H1 (cell line): ENCODE data around the gene ZNF462. TPM values are rescaled to one million over a fixed set of nuclear protein-coding genes. Genes with fewer than 3 reads are reported as not detected.

Experiments used
- GABPA ChIP-seq: IDR thresholded peaks from 2 replicates; pipeline ENCODE4 v1.6.1; 2011; ENCODE audit warnings: mild to moderate bottlenecking, low read length, moderate library complexity, borderline replicate concordance; ENCODE audit not compliant: insufficient read depth
- NRF1 ChIP-seq: IDR thresholded peaks from 2 replicates; pipeline ENCODE4 v1.6.1; 2011; ENCODE audit warnings: mild to moderate bottlenecking, low read depth, low read length, improper control_type of control experiment
- polyA plus RNA-seq, 7 experiments: library from polyadenylated mRNA; depleted of rRNA in 3 of 7; stranded (reverse) in 5 of 7; unstranded in 2 of 7; fragments of >200 nt in 5 of 7; fragments of 200-250 nt in 2 of 7; gene quantifications; 1 replicate in 5 of 7; 2 replicates in 1 of 7; 4 replicates in 1 of 7; pipeline versions ENCODE4 v1.2.1 to v1.2.3, GENCODE V29; 2011 to 2013; ENCODE audit warnings: missing spikeins in 2 of 7, mixed read lengths in 2 of 7
- total RNA-seq: library from RNA; stranded (reverse); fragmentation: NEBNext Ultra II Directional; extraction: Animal tissue kit (Norgen Biotek cat#: 25700); gene quantifications from 2 replicates; pipeline ENCODE4 v1.2.1, GENCODE V29; 2021

ZNF462 gene
- total and polyA plus RNA-seq, 2 of the 8 experiments (the other 6 are each of a cell fraction or from before 2014, with no cell fraction given): 30.0 to 163 TPM

GRCh38 chr9:106953174-106953573 is 90.2 kb downstream of the ZNF462 start (continued):
- TF ChIP-seq GABPA (no peak), NRF1 (no peak)
- TF ChIP-seq, all 59 proteins: peak for 0
